Ascending aorta (tissue), 2 donors: ENCODE results near the gene MS4A4E. TPM values are rescaled to one million over a fixed set of nuclear protein-coding genes. Genes with fewer than 3 reads are reported as not detected.

Source experiments
- DNase-seq, 2 donors: peaks; one replicate each; pipeline ENCODE4 v3.0.0-alpha.2; 2019; ENCODE audit warnings: low spot score in 2 of 2
- H3K27ac ChIP-seq, 2 donors: fragments of 200-600 bp; sonication (generic); one replicate each; pipeline ENCODE4 v1.5.1; 2016 to 2017; ENCODE audit warnings: mild to moderate bottlenecking in 1 of 2
- H3K27me3 ChIP-seq: fragments of 200-600 bp; sonication (generic); one replicate; pipeline ENCODE4 v1.5.1; 2017
- H3K36me3 ChIP-seq, 2 donors: fragments of 200-600 bp; sonication (generic); one replicate each; pipeline ENCODE4 v1.5.1; 2016
- H3K4me1 ChIP-seq, 2 donors: fragments of 200-600 bp; sonication (generic); one replicate each; pipeline ENCODE4 v1.5.1; 2016 to 2017; ENCODE audit warnings: mild to moderate bottlenecking in 1 of 2
- H3K4me3 ChIP-seq, 2 donors: fragments of 200-600 bp; sonication (generic); one replicate each; pipeline ENCODE4 v1.5.1; 2016 to 2017; ENCODE audit warnings: mild to moderate bottlenecking in 1 of 2
- H3K9me3 ChIP-seq, 2 donors: fragments of 200-600 bp; sonication (generic); one replicate each; pipeline ENCODE4 v1.5.1; 2016
- CTCF ChIP-seq, 3 experiments: fragments of 200-600 bp in 2 of 3; fragments of 450-650 bp in 1 of 3; sonication (generic) in 2 of 3; IDR thresholded peaks; one replicate each; pipeline ENCODE4 v1.5.1; 2016 to 2019; ENCODE audit warnings: antibody characterized with exemption in 3 of 3, mild to moderate bottlenecking in 1 of 3, moderate library complexity in 1 of 3
- intact Hi-C: fragments of 100-400 bp; cut with DNase I; formaldehyde crosslinking; loops from one replicate; pipeline ENCODE4 v1.15.1; 2023
- total RNA-seq: library from RNA; depleted of rRNA; stranded (reverse); fragments of >200 nt; gene quantifications from one replicate; pipeline ENCODE4 v1.1.0, GENCODE V29; 2016

The MS4A4E gene
- total RNA-seq, 1 donor from 2014 or later = 0.75 TPM

- H3K27ac ChIP-seq = no peak overlapping the region
- intact Hi-C loops = no loop called here
- no peak for DNase-seq
- H3K4me3 ChIP-seq = no peak overlapping the region
- H3K9me3 ChIP-seq = no peaks in the 10 kb centered on the region
- H3K36me3 ChIP-seq = no peaks in the 10 kb centered on the region
- no peaks in the 10 kb centered on the region for H3K4me1 ChIP-seq
- no peaks in the 10 kb centered on the region for H3K27me3 ChIP-seq
- no peak for TF ChIP-seq CTCF (IDR thresholded peaks at IDR 0.05)
Measured at GRCh38 chr11:60240662-60241061, 2.3 kb downstream of the MS4A4E start.

- no peak for DNase-seq
- Histone ChIP-seq H3K9me3 (no peaks in the 10 kb centered on the region), H3K4me1 (no peaks in the 10 kb centered on the region), H3K27ac (no peak overlapping the region), H3K4me3 (no peak overlapping the region), H3K36me3 (no peaks in the 10 kb centered on the region), H3K27me3 (no peaks in the 10 kb centered on the region)
- intact Hi-C loops = no loop called here
- TF ChIP-seq CTCF (IDR thresholded peaks at IDR 0.05) = no peak
Measured at GRCh38 chr11:60235321-60235720, 7.6 kb downstream of the MS4A4E start.

- Histone ChIP-seq H3K9me3 (no peaks in the 10 kb centered on the region), H3K27ac (no peak overlapping the region), H3K36me3 (no peaks in the 10 kb centered on the region), H3K4me1 (no peaks in the 10 kb centered on the region), H3K27me3 (no peaks in the 10 kb centered on the region), H3K4me3 (no peak overlapping the region)
- no peak for DNase-seq
- no peak for TF ChIP-seq CTCF (IDR thresholded peaks at IDR 0.05)
- intact Hi-C loops = no loop called here
Measured at GRCh38 chr11:60230681-60231080, 12.3 kb downstream of the MS4A4E start.

GRCh38 chr11:60222141-60222540 lies 20.8 kb downstream of the MS4A4E start:
- intact Hi-C loops = no loop called here
- no peaks in the 10 kb centered on the region for H3K36me3 ChIP-seq
- H3K27me3 ChIP-seq = no peaks in the 10 kb centered on the region
- H3K4me3 ChIP-seq = no peak overlapping the region
- no peaks in the 10 kb centered on the region for H3K4me1 ChIP-seq
- H3K9me3 ChIP-seq = no peaks in the 10 kb centered on the region
- no peak overlapping the region for H3K27ac ChIP-seq
- no peak for DNase-seq
- TF ChIP-seq CTCF (IDR thresholded peaks at IDR 0.05) = no peak

- Histone ChIP-seq H3K9me3 (no peaks in the 10 kb centered on the region), H3K27me3 (no peaks in the 10 kb centered on the region), H3K36me3 (no peaks in the 10 kb centered on the region), H3K4me3 (no peak overlapping the region), H3K27ac (no peak overlapping the region), H3K4me1 (no peaks in the 10 kb centered on the region)
- intact Hi-C loops = no loop called here
- no peak for TF ChIP-seq CTCF (IDR thresholded peaks at IDR 0.05)
- DNase-seq = no peak
Measured at GRCh38 chr11:60221692-60222091, 21.2 kb downstream of the MS4A4E start.

GRCh38 chr11:60221181-60221580 lies 21.8 kb downstream of the MS4A4E start:
- TF ChIP-seq CTCF (IDR thresholded peaks at IDR 0.05) = no peak
- H3K36me3 ChIP-seq = no peaks in the 10 kb centered on the region
- H3K9me3 ChIP-seq = no peaks in the 10 kb centered on the region
- intact Hi-C loops = no loop called here
- no peak for DNase-seq
- H3K27me3 ChIP-seq = no peaks in the 10 kb centered on the region
- H3K4me1 ChIP-seq = no peaks in the 10 kb centered on the region
- no peak overlapping the region for H3K4me3 ChIP-seq
- no peak overlapping the region for H3K27ac ChIP-seq
